HG02981 (cell line): ENCODE data around the gene POTED.
"Not testable (repeated sequence)": the region's sequence is repeated elsewhere in the genome, so short reads cannot be mapped to it uniquely, and the experiment has no call there.

Experiments
- ATAC-seq: cut with Tn5 transposase; IDR thresholded peaks from one replicate; pipeline ENCODE4 v1.9.1; 2021; ENCODE audit warnings: mild to moderate bottlenecking, moderate library complexity; ENCODE audit not compliant: unreplicated experiment

POTED gene

GRCh38 chr21:13609477-13609876, at the start of gene POTED:
POTED (plus strand) TSS chr21:13609777; CDS start chr21:13610229, 452 bp downstream.
- not testable (repeated sequence) for ATAC-seq

- not testable (repeated sequence) for ATAC-seq
Observed at GRCh38 chr21:13650101-13650500, 40.5 kb downstream of the POTED start.

GRCh38 chr21:13651746-13652145, 42.2 kb downstream of the POTED start:
- not testable (repeated sequence) for ATAC-seq
